ENCODE measurements around the gene PLCD1. TPM values are rescaled to one million over a fixed set of nuclear protein-coding genes. Genes with fewer than 3 reads are reported as not detected.

Gene PLCD1
- total and polyA plus RNA-seq, 12 donors: 9.7 to 97.3 (median 29.2) TPM

GRCh38 chr3:37980462-37981347, 48.7 kb downstream of the PLCD1 start:
- H3K27me3 ChIP-seq: no peaks in the 10 kb centered on the region
- peaks cover 0 to 10% of the 10 kb centered on the region in 2 donors for H3K36me3 ChIP-seq (replicated peaks in 1 of 2)
- TF ChIP-seq POLR2A (IDR thresholded peaks at IDR 0.05): no peak
- TF ChIP-seq, protein P1, sequence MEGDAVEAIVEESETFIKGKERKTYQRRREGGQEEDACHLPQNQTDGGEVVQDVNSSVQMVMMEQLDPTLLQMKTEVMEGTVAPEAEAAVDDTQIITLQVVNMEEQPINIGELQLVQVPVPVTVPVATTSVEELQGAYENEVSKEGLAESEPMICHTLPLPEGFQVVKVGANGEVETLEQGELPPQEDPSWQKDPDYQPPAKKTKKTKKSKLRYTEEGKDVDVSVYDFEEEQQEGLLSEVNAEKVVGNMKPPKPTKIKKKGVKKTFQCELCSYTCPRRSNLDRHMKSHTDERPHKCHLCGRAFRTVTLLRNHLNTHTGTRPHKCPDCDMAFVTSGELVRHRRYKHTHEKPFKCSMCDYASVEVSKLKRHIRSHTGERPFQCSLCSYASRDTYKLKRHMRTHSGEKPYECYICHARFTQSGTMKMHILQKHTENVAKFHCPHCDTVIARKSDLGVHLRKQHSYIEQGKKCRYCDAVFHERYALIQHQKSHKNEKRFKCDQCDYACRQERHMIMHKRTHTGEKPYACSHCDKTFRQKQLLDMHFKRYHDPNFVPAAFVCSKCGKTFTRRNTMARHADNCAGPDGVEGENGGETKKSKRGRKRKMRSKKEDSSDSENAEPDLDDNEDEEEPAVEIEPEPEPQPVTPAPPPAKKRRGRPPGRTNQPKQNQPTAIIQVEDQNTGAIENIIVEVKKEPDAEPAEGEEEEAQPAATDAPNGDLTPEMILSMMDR (IDR thresholded peaks at IDR 0.05): no peak
- WGBS, 4 donors: 90 to 94% (median 93%) methylated on average over 14 of the region's 14 CpGs
- H3K9me3 ChIP-seq (replicated peaks in 1 of 3): no peaks in the 10 kb centered on the region
- H3K4me3 ChIP-seq: no peak overlapping the region
- no peak overlapping the region for H3K27ac ChIP-seq
- intact Hi-C loops (cut with DNase I): no loop called here
- no peaks in the 10 kb centered on the region for H3K4me1 ChIP-seq (replicated peaks in 1 of 2)
- peak in 1 of 7 donors; percentile 48 for DNase-seq

DNA sequence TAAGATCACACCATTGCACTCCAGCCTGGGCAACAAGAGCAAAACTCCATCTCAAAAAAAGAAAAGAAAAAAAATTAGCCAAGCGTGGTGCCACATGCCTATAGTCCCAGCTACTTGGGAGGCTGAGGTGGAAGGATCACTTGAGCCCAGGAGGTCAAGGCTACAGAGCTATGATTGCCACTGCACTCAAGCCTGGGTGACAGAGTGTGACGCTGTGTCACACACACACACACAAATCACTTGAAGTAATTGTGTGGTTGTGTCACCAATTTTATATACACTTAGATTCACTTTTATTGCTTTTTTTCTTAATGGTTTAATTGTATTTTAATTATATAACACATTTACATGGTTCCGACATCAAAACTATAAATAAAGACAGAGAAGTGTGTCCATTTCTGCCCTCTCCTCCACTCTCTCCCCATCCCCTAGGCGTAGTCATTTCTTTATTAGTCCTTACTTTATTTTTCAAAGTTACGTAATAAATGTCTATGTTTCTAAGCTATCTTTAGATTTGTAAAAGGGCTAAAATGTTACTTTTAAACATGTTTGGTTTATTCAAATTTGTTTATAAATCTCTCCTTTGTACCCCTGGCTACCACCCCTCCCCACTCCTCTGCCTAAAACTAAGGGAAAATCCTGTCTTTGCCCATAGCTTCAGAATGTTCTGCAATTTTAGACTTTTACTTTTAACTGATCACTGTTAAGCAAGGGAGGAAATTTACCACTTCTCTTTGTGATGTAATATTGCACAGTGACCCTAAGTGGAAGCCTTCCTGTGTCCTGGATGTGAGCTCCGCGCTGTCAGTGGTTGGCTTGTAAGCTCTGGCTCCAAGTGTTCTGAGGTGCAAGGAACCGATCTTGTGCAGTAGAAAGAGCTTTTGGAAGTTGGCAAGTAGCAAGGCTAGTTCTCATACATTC, 49.6 kb downstream of the PLCD1 start:
- Histone ChIP-seq H3K4me1 (replicated peaks in 1 of 2) (no peaks in the 10 kb centered on the region), H3K4me3 (no peak overlapping the region), H3K27me3 (no peaks in the 10 kb centered on the region), H3K36me3 (replicated peaks in 1 of 2) (peaks cover 0 to 11% of the 10 kb centered on the region in 2 donors), H3K9me3 (replicated peaks in 1 of 3) (no peaks in the 10 kb centered on the region), H3K27ac (no peak overlapping the region)
- intact Hi-C loops (cut with DNase I): no loop called here
- 85 to 90% (median 88%) methylated on average over 8 of the region's 8 CpGs for WGBS, 4 donors
- TF ChIP-seq, protein P1 (IDR thresholded peaks at IDR 0.05): no peak
- TF ChIP-seq POLR2A (IDR thresholded peaks at IDR 0.05): no peak
- peak in 1 of 7 donors; percentile 48 for DNase-seq

DNA sequence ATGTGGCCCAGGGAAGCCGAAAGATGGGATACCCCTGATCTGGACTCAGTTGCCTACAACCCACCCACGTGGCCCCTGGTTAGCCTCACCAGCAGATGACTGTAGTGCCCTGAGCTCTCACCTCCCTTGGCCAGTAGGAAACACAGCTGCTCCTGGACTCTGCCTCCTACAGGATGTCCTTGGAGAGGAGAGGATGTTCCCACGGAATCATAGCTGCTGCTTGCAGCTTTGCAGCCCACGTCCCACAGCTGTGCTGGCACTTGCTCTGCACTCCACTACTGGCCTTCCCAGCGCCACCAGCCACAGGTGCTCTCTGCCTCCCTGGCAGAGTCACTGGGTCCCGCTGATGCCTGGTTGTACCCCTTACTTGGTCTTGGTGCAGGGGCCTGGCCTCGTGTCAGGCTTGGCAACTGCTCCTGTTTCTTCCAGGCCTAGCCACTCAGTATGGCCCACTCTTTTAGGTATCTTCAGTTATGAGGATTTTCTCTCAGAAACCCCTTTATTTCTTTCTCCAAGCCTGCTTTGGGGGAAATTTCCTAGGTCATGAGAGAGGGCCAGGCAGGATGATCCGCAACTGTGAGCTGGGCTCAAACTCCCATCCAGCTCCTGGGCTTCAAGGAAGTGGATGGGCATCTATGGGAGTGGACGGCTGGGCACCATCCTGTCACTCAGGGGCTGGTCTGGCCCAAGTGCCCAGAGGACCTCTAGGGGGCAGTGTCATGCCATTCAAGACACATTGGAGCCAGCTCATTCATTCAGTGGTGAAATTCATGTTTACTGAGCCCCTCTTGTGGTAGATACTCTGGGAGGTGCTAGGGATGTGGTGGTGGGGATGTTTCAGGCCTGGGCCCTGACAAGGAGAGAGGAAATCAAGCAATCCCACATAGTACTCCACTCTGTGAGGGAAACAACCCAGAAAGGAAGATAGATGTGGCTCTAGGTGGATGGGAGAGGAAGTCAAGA, 55.0 kb downstream of the PLCD1 start:
- Histone ChIP-seq H3K27me3 (no peaks in the 10 kb centered on the region), H3K4me1 (replicated peaks in 1 of 2) (no peaks in the 10 kb centered on the region), H3K27ac (no peak overlapping the region), H3K9me3 (replicated peaks in 1 of 3) (no peaks in the 10 kb centered on the region), H3K4me3 (no peak overlapping the region), H3K36me3 (replicated peaks in 1 of 2) (peaks cover 0 to 7% of the 10 kb centered on the region in 2 donors)
- DNase-seq: peak; percentile 65 to 83 (median 72)
- TF ChIP-seq POLR2A (IDR thresholded peaks at IDR 0.05): no peak
- TF ChIP-seq, protein P1 (IDR thresholded peaks at IDR 0.05): peak; percentile 63 to 80 (median 68)
- intact Hi-C loops (cut with DNase I): no loop called here
- WGBS, 4 donors: 61 to 72% (median 65%) methylated on average over 5 to 9 of the region's 9 CpGs
